GM12878 (cell line): ENCODE data around the gene CIB4. TPM values are rescaled to one million over a fixed set of nuclear protein-coding genes. Genes with fewer than 3 reads are reported as not detected.

Source experiments
- ATAC-seq: fragments of 200-7000 bp; cut with Tn5 transposase; 3 replicates; pipeline ENCODE4 v1.9.1; 2020; ENCODE audit warnings: mild to moderate bottlenecking, moderate library complexity
- BruUV-seq: library from RNA; stranded (reverse); fragments of 400-500 nt; replicated peaks from 2 replicates; lab custom pipeline; 2021; lab: Mats Ljungman, UMichigan
- CTCF ChIA-PET: fragments of 300-600 bp; sonication (Branson Sonifier 250); formaldehyde crosslinking; extraction: SDS; loops from one replicate; lab custom pipeline; 2021; ENCODE audit warnings: inconsistent platforms; lab: Yijun Ruan, JAX
- POLR2A ChIA-PET: fragments of 350-600 bp; formaldehyde crosslinking; extraction: SDS; loops from one replicate; lab custom pipeline; 2021; ENCODE audit warnings: inconsistent platforms; lab: Charles Lee
- RAD21 ChIA-PET: fragments of 300-600 bp; sonication (Branson Sonifier 250); formaldehyde crosslinking; loops from one replicate; lab custom pipeline; 2023; ENCODE audit warnings: antibody characterized with exemption; ENCODE audit not compliant: unreplicated experiment; lab: Charles Lee
- SMC1A ChIA-PET: fragments of 300-600 bp; sonication (Branson Sonifier 250); formaldehyde crosslinking; loops from one replicate; lab custom pipeline; 2023; ENCODE audit not compliant: unreplicated experiment, uncharacterized antibody; lab: Charles Lee
- DNase-seq: peaks from one replicate; pipeline ENCODE4 v3.0.0-alpha.2; 2011; ENCODE audit warnings: low read depth, low spot score
- FAIRE-seq: peaks from 3 replicates; lab custom pipeline; 2011; peaks lifted over from hg19 to GRCh38; lab: Jason Lieb, UNC
- H2AFZ ChIP-seq: 2 replicates; pipeline ENCODE4 v1.6.0; 2011; ENCODE audit warnings: low read depth, low read length, control low read depth; ENCODE audit not compliant: control insufficient read depth
- H3K27ac ChIP-seq: 2 replicates; pipeline ENCODE4 v1.5.1; 2011; ENCODE audit warnings: control low read depth; ENCODE audit not compliant: control insufficient read depth, insufficient read depth
- H3K27me3 ChIP-seq, 2 experiments: replicated peaks in 1 of 2; 2 replicates each; pipeline versions ENCODE4 v1.6.0 to v1.6.1; 2011; ENCODE audit warnings: low read length in 1 of 2; ENCODE audit not compliant: control insufficient read depth in 2 of 2, insufficient read depth in 2 of 2
- H3K36me3 ChIP-seq, 2 experiments: 2 replicates each; pipeline ENCODE4 v1.5.1; 2011; ENCODE audit warnings: low read length in 1 of 2; ENCODE audit not compliant: control insufficient read depth in 2 of 2, insufficient read depth in 2 of 2
- H3K4me1 ChIP-seq: 2 replicates; pipeline ENCODE4 v1.6.1; 2011; ENCODE audit warnings: mild to moderate bottlenecking, low read length, moderate library complexity, mixed read lengths; ENCODE audit not compliant: control insufficient read depth, insufficient read depth
- H3K4me2 ChIP-seq: 2 replicates; pipeline ENCODE4 v1.6.0; 2011; ENCODE audit warnings: control low read depth; ENCODE audit not compliant: control insufficient read depth, insufficient read depth
- H3K4me3 ChIP-seq: fragments of 200-600 bp; sonication (generic); 2 replicates; pipeline ENCODE4 v1.5.1; 2016
- H3K79me2 ChIP-seq: 2 replicates; pipeline ENCODE4 v1.6.0; 2011; ENCODE audit warnings: low read length; ENCODE audit not compliant: control insufficient read depth, insufficient read depth
- H3K9ac ChIP-seq: 2 replicates; pipeline ENCODE4 v1.8.0; 2011; ENCODE audit warnings: low read length, control low read depth, mixed read lengths; ENCODE audit not compliant: control insufficient read depth, insufficient read depth
- H3K9me3 ChIP-seq: replicated peaks from 3 replicates; pipeline ENCODE4 v1.5.1; 2011; ENCODE audit warnings: mild to moderate bottlenecking, low read length; ENCODE audit not compliant: control insufficient read depth, insufficient read depth
- H4K20me1 ChIP-seq: 2 replicates; pipeline ENCODE4 v1.6.0; 2011; ENCODE audit not compliant: control insufficient read depth, insufficient read depth
- CUX1 ChIP-seq: IDR thresholded peaks from 2 replicates; pipeline ENCODE4 v1.6.1; 2012; ENCODE audit warnings: improper control_type of control experiment, low read depth, low read length; ENCODE audit not compliant: insufficient replicate concordance
- EGR1 ChIP-seq, 2 experiments: IDR thresholded peaks; 1 replicate in 1 of 2; 2 replicates in 1 of 2; pipeline ENCODE4 v1.6.1; 2011 to 2012; ENCODE audit warnings: low read depth in 2 of 2, low read length in 2 of 2, borderline replicate concordance in 1 of 2, mild to moderate bottlenecking in 1 of 2, moderate library complexity in 1 of 2
- KAT2A ChIP-seq: conservative IDR thresholded peaks from 2 replicates; pipeline ENCODE4 v1.6.1; 2011; ENCODE audit warnings: low read depth, low read length; ENCODE audit not compliant: control insufficient read depth
- NR2C1 ChIP-seq: fragments of 450-650 bp; IDR thresholded peaks from 2 replicates; pipeline ENCODE4 v1.6.1; 2017; ENCODE audit warnings: antibody characterized with exemption, mild to moderate bottlenecking, moderate library complexity
- POLR2A ChIP-seq: IDR thresholded peaks from 2 replicates; pipeline ENCODE4 v1.6.1; 2011; ENCODE audit warnings: low read depth, mild to moderate bottlenecking, low read length
- STAT3 ChIP-seq: IDR thresholded peaks from 2 replicates; pipeline ENCODE4 v1.6.1; 2011; ENCODE audit warnings: low read depth, low read length, improper control_type of control experiment
- TCF7 ChIP-seq: IDR thresholded peaks from 2 replicates; pipeline ENCODE4 v1.6.1; 2014; ENCODE audit warnings: antibody characterized with exemption, borderline replicate concordance
- WGBS: methylation state at CpG from one replicate; pipeline ENCODE4 v1.1.6; 2016; ENCODE audit warnings: low lambda C conversion rate; ENCODE audit not compliant: insufficient replicate concordance, insufficient coverage; ENCODE audit errors: missing lambda C conversion rate; 5-methylcytosine and 5-hydroxymethylcytosine counted together
- in situ Hi-C: fragments of 300-500 bp; cut with MboI; formaldehyde crosslinking; loops from 9 replicates; pipeline ENCODE4 v1.14.3; 2018; ENCODE audit warnings: mixed read lengths
- intact Hi-C: fragments of 100-400 bp; cut with micrococcal nuclease; formaldehyde crosslinking; loops from one replicate; pipeline ENCODE4 v1.14.2; 2022; ENCODE audit not compliant: unreplicated experiment
- polyA plus RNA-seq, 11 experiments: library from polyadenylated mRNA; depleted of rRNA in 4 of 11; unstranded in 6 of 11; stranded (reverse) in 5 of 11; fragments of >200 nt; fragmentation: Nextera tagmentation in 4 of 11; fragmentation: Illumina TruSeq in 1 of 11; extraction: Ambion mirVana in 4 of 11; extraction: Trizol in 1 of 11; gene quantifications; 1 replicate in 1 of 11; 2 replicates in 10 of 11; pipeline versions ENCODE4 v1.2.1 to v1.2.3, GENCODE V29; 2011 to 2016; ENCODE audit warnings: inconsistent platforms in 2 of 11, missing spikeins in 2 of 11, low read depth in 1 of 11
- total RNA-seq, 4 experiments: library from RNA; depleted of rRNA in 3 of 4; stranded (reverse); fragments of >200 nt in 3 of 4; fragmentation: Illumina TruSeq in 1 of 4; extraction: Trizol in 1 of 4; gene quantifications; 2 replicates each; pipeline versions ENCODE4 v1.2.1 to v1.2.3, GENCODE V29; 2013 to 2021
- TF ChIP-seq, protein P1 (sequence below): fragments of 450-650 bp; IDR thresholded peaks from 2 replicates; pipeline ENCODE4 v1.6.1; 2016; ENCODE audit warnings: mild to moderate bottlenecking, moderate library complexity, borderline replicate concordance
- TF ChIP-seq, protein P2 (sequence below): fragments of 450-650 bp; formaldehyde crosslinking; IDR thresholded peaks from 2 replicates; pipeline ENCODE4 v1.4.0; 2020; ENCODE audit warnings: mild to moderate bottlenecking, moderate library complexity

The CIB4 gene
- total and polyA plus RNA-seq, 10 of the 15 experiments (the other 5 are each of a cell fraction or from before 2014, with no cell fraction given) = not detected

GRCh38 chr2:26630235-26630634 is 10.9 kb downstream of the CIB4 start (continued):
- TF ChIP-seq, protein P1, sequence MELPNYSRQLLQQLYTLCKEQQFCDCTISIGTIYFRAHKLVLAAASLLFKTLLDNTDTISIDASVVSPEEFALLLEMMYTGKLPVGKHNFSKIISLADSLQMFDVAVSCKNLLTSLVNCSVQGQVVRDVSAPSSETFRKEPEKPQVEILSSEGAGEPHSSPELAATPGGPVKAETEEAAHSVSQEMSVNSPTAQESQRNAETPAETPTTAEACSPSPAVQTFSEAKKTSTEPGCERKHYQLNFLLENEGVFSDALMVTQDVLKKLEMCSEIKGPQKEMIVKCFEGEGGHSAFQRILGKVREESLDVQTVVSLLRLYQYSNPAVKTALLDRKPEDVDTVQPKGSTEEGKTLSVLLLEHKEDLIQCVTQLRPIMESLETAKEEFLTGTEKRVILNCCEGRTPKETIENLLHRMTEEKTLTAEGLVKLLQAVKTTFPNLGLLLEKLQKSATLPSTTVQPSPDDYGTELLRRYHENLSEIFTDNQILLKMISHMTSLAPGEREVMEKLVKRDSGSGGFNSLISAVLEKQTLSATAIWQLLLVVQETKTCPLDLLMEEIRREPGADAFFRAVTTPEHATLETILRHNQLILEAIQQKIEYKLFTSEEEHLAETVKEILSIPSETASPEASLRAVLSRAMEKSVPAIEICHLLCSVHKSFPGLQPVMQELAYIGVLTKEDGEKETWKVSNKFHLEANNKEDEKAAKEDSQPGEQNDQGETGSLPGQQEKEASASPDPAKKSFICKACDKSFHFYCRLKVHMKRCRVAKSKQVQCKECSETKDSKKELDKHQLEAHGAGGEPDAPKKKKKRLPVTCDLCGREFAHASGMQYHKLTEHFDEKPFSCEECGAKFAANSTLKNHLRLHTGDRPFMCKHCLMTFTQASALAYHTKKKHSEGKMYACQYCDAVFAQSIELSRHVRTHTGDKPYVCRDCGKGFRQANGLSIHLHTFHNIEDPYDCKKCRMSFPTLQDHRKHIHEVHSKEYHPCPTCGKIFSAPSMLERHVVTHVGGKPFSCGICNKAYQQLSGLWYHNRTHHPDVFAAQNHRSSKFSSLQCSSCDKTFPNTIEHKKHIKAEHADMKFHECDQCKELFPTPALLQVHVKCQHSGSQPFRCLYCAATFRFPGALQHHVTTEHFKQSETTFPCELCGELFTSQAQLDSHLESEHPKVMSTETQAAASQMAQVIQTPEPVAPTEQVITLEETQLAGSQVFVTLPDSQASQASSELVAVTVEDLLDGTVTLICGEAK = no peak

DNA sequence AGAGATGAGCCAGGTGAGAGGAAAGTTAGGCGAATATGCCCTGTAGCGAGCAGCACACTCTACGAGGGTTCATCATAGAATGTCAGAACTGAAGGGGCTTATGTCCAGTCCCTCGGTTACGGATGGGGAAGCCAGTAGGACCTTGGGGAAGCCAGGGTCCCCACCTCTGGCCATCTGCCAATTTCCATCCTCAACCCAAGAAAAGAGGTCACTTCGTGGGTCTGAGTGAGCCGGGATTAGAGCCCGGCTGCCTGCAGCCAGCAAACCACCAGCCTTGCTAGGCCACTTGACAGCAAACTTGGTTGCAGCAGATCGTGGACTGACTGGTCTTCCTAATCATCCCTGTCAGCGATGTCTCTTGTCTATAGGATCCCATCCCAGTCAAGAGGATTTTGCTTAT is 11.4 kb downstream of the CIB4 start:
- in situ Hi-C loops (no loop called here), intact Hi-C loops (no loop called here)
- SMC1A ChIA-PET = interaction anchor here (0.6 kb wide), 1 partner anchor 1521 kb away, joined by 3 read pairs; no protein-coding TSS in a partner anchor
- TF ChIP-seq STAT3 (no peak), KAT2A (no peak), TCF7 (no peak), CUX1 (no peak), EGR1 (IDR thresholded peaks at IDR 0.05; ENCODE audit: borderline replicate concordance in 1 of 2, low read depth in 2 of 2, low read length in 2 of 2) (no peak), POLR2A (no peak), NR2C1 (no peak)
- TF ChIP-seq, protein P2, sequence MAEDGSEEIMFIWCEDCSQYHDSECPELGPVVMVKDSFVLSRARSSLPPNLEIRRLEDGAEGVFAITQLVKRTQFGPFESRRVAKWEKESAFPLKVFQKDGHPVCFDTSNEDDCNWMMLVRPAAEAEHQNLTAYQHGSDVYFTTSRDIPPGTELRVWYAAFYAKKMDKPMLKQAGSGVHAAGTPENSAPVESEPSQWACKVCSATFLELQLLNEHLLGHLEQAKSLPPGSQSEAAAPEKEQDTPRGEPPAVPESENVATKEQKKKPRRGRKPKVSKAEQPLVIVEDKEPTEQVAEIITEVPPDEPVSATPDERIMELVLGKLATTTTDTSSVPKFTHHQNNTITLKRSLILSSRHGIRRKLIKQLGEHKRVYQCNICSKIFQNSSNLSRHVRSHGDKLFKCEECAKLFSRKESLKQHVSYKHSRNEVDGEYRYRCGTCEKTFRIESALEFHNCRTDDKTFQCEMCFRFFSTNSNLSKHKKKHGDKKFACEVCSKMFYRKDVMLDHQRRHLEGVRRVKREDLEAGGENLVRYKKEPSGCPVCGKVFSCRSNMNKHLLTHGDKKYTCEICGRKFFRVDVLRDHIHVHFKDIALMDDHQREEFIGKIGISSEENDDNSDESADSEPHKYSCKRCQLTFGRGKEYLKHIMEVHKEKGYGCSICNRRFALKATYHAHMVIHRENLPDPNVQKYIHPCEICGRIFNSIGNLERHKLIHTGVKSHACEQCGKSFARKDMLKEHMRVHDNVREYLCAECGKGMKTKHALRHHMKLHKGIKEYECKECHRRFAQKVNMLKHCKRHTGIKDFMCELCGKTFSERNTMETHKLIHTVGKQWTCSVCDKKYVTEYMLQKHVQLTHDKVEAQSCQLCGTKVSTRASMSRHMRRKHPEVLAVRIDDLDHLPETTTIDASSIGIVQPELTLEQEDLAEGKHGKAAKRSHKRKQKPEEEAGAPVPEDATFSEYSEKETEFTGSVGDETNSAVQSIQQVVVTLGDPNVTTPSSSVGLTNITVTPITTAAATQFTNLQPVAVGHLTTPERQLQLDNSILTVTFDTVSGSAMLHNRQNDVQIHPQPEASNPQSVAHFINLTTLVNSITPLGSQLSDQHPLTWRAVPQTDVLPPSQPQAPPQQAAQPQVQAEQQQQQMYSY = no peak

More for the DNA sequence above, 11.4 kb downstream of the CIB4 start:
- ChIA-PET POLR2A (no interaction called here), RAD21 (no interaction called here), CTCF (no interaction called here)
- Histone ChIP-seq H3K4me1 (no peaks in the 10 kb centered on the region), H3K4me3 (no peak overlapping the region), H3K9me3 (no peaks in the 10 kb centered on the region), H3K4me2 (no peak overlapping the region), H3K27ac (no peak overlapping the region), H4K20me1 (no peaks in the 10 kb centered on the region), H3K79me2 (no peaks in the 10 kb centered on the region), H3K36me3 (no peaks in the 10 kb centered on the region), H3K27me3 (peaks cover 2 to 5% of the 10 kb centered on the region in 2 experiments; a peak in 2 of 4 replicates), H2AFZ (no peak overlapping the region), H3K9ac (no peak overlapping the region)
- DNase-seq = no peak
- 23% methylated on average over 10 of the region's 10 CpGs for WGBS
- no peak for ATAC-seq
- no peak for FAIRE-seq
- no TSS peak for BruUV-seq
